AG04450 (cell line): ENCODE data around the gene GIPC3. TPM values are rescaled to one million over a fixed set of nuclear protein-coding genes. Genes with fewer than 3 reads are reported as not detected.

ENCODE experiments used
- CTCF ChIA-PET: fragments of 300-600, 350-600 bp; formaldehyde crosslinking; extraction: SDS; loops from one replicate; lab custom pipeline; 2022; ENCODE audit warnings: antibody characterized with exemption, inconsistent platforms; lab: Charles Lee
- POLR2A ChIA-PET: fragments of 350-600 bp; formaldehyde crosslinking; extraction: SDS; loops from one replicate; lab custom pipeline; 2021; ENCODE audit warnings: antibody characterized with exemption, inconsistent platforms; lab: Yijun Ruan, JAX
- DNase-seq: peaks from one replicate; pipeline ENCODE4 v3.0.0-alpha.2; 2011; ENCODE audit warnings: low read depth, low spot score
- H3K27ac ChIP-seq: one replicate; pipeline ENCODE4 v1.5.1; 2012; ENCODE audit warnings: low read depth, low read length, control low read depth
- H3K27me3 ChIP-seq: one replicate; pipeline ENCODE4 v1.6.0; 2012; ENCODE audit warnings: low read length; ENCODE audit not compliant: control insufficient read depth, insufficient read depth
- H3K4me3 ChIP-seq: 2 replicates; pipeline ENCODE4 v1.5.1; 2011; ENCODE audit warnings: mild to moderate bottlenecking, low read depth, low read length, control low read depth
- H3K9me3 ChIP-seq: 2 replicates; pipeline ENCODE4 v1.5.1; 2012; ENCODE audit warnings: low read length; ENCODE audit not compliant: control insufficient read depth, insufficient read depth
- CTCF ChIP-seq: IDR thresholded peaks from 2 replicates; pipeline ENCODE4 v1.5.1; 2011; ENCODE audit warnings: low read depth, low read length, control low read depth, inconsistent platforms
- polyA plus RNA-seq: library from polyadenylated mRNA; depleted of rRNA; stranded (reverse); fragments of >200 nt; gene quantifications from 2 replicates; pipeline ENCODE4 v1.2.3, GENCODE V29; 2011

GIPC3 gene
- polyA plus RNA-seq, 1 experiment = 0.30 TPM

DNA sequence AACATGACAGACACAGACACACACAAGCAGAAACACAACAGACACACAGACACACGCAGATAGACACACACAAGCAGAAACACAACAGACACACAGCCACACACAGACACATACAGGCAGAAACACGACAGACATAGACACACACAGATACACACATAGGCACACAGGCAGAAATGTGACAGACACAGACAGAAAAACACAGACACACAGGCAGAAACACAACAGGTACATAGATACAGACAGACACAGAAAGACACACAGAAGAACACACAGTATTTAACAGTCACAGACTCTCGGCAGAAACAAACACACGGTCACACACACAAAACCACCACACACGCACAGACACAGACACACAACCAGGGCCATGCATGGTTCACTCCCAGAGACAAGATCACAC lies 20.5 kb downstream of the GIPC3 start:
- Histone ChIP-seq H3K9me3 (peaks cover 10% of the 10 kb centered on the region; the same call in 1 of the 2 replicates), H3K27me3 (no peaks in the 10 kb centered on the region), H3K27ac (no peak overlapping the region), H3K4me3 (peak overlapping the region; percentile 72)
- CTCF ChIA-PET = no interaction called here
- TF ChIP-seq CTCF = no peak
- no peak for DNase-seq
- POLR2A ChIA-PET = no interaction called here

GRCh38 chr19:3606174-3606689 lies 21.0 kb downstream of the GIPC3 start:
- Histone ChIP-seq H3K27me3 (no peaks in the 10 kb centered on the region), H3K4me3 (peak overlapping the region; percentile 72), H3K9me3 (peaks cover 10% of the 10 kb centered on the region; the same call in 1 of the 2 replicates), H3K27ac (no peak overlapping the region)
- ChIA-PET POLR2A (no interaction called here), CTCF (no interaction called here)
- TF ChIP-seq CTCF = no peak
- no peak for DNase-seq

DNA sequence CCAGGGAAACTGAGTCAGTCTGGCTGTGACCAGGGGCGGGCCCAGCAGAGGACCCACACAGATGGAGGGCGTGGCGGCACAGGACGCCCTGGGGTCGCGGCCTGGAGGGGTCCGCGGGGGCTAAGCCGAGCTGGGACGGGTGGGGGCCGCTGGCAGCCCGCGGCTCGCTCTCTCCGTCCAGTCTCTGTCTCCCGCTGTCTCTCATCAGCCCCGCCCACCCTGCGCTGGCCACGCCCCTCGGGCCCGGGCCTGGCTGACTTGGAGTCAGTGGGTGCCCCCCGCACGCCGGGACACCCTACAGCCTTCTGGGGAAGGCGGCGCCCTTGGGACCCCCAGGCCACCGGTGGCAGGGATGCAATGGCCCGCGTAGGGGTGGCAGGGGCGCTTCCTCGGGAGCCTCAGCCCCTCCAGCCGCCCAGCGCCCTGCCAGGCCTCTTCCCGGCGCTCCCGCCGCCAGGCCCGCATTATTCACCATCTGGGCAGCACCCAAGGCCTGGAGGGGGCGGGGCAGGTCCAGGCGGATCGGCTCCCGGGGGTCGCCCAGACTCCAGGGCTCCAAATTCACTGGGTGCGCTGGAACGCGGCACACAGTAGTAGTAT lies 21.5 kb downstream of the GIPC3 start, which contains the start of gene TBXA2R:
Gene TBXA2R, minus strand, starts transcription at position 186 of the 600 bp plus-strand sequence. CDS start 6,241 bp downstream, outside the sequence.
- H3K27me3 ChIP-seq = no peaks in the 10 kb centered on the region
- no peak for TF ChIP-seq CTCF
- POLR2A ChIA-PET = interaction anchor here (1.6 kb wide), 1 partner anchor 26 kb away, joined by 3 read pairs; no protein-coding TSS in a partner anchor
- H3K4me3 ChIP-seq = peak within 1 kb of the TSS; percentile 72
- CTCF ChIA-PET = no interaction called here
- DNase-seq = no peak
- H3K9me3 ChIP-seq = peaks cover 15% of the 10 kb centered on the region; the same call in 1 of the 2 replicates
- no peak within 1 kb of the TSS for H3K27ac ChIP-seq

DNA sequence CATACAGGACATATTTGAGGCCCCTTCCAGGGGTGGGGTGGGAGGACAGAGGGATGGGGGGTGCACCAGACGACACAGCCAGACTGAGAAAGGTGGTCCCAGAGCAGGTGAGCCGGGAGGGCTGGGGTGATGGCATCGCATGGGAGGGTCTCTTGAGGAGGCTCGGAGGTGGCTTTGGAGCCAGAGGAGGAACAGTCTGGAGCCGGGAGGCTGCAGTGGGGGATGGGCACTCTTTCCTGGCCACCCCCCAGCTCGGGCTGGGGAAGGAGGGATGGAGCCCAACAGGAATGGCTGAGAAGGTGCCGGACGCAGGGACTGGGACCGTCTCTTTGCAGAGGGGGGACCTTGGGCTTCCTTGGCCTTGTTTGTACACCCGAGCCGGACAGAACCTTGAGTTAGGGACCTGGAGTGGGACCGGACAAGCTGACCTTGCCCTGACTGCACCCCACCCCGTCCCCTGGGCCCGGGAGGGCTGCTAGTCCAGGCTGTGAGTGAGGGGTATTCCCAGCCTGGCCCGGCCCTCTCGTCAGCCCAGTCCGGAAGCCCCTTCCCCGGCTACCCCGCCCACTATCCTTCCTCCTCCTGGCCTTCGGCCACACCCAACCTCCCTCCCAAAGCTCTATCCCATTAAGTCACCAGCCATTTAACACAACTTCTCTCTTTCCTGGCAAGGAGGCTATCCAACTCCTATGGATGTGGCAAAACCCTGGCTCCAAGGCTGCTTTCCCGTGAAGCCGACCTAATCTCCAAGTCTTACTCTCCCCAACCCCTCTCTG lies 22.2 kb downstream of the GIPC3 start:
- DNase-seq = no peak
- Histone ChIP-seq H3K27me3 (no peaks in the 10 kb centered on the region), H3K4me3 (peak overlapping the region; percentile 72), H3K9me3 (peaks cover 22% of the 10 kb centered on the region; the same call in 1 of the 2 replicates), H3K27ac (peak overlapping the region; percentile 11)
- CTCF ChIA-PET = interaction anchor here (0.8 to 1.0 kb wide), 3 partner anchors 10 to 62 kb away, joined by 3 to 4 read pairs (median 3); no protein-coding TSS in a partner anchor
- POLR2A ChIA-PET = interaction anchor here (1.6 kb wide), 1 partner anchor 27 kb away, joined by 3 read pairs; no protein-coding TSS in a partner anchor
- no peak for TF ChIP-seq CTCF
